Measurements from ENCODE around the gene PIGH.
"Not testable (repeated sequence)": the region's sequence is repeated elsewhere in the genome, so short reads cannot be mapped to it uniquely, and the experiment has no call there.

The PIGH gene

GRCh38 chr14:67610491-67610890 is 10.4 kb upstream of the PIGH start:
- H3K4me3 ChIP-seq (ENCODE audit: insufficient read depth, low read depth, low read length): no peak overlapping the region
- 67 to 88% methylated on average over 1 of the region's 1 CpG for WGBS, 2 experiments
- H3K4me1 ChIP-seq (ENCODE audit: control insufficient read depth, insufficient read depth, low read length): peaks cover 11% of the 10 kb centered on the region
- H3K9me3 ChIP-seq (ENCODE audit: control insufficient read depth, low read length): no peaks in the 10 kb centered on the region
- no peak overlapping the region for H3K27ac ChIP-seq (ENCODE audit: insufficient read depth, low read depth, low read length, poor library complexity, severe bottlenecking)
- H3K36me3 ChIP-seq (ENCODE audit: control insufficient read depth, insufficient read depth, low read length): no peaks in the 10 kb centered on the region
- peaks cover 24% of the 10 kb centered on the region for H3K27me3 ChIP-seq (ENCODE audit: control insufficient read depth, insufficient read depth, low read length, poor library complexity, severe bottlenecking)

GRCh38 chr14:67609642-67610310 is 9.7 kb upstream of the PIGH start:
- no peaks in the 10 kb centered on the region for H3K36me3 ChIP-seq (ENCODE audit: control insufficient read depth, insufficient read depth, low read length)
- no peaks in the 10 kb centered on the region for H3K9me3 ChIP-seq (ENCODE audit: control insufficient read depth, low read length)
- peaks cover 23% of the 10 kb centered on the region for H3K27me3 ChIP-seq (ENCODE audit: control insufficient read depth, insufficient read depth, low read length, poor library complexity, severe bottlenecking)
- H3K4me3 ChIP-seq (ENCODE audit: insufficient read depth, low read depth, low read length): no peak overlapping the region
- 65 to 70% methylated on average over 10 of the region's 10 CpGs for WGBS, 2 experiments
- H3K27ac ChIP-seq (ENCODE audit: insufficient read depth, low read depth, low read length, poor library complexity, severe bottlenecking): no peak overlapping the region
- H3K4me1 ChIP-seq (ENCODE audit: control insufficient read depth, insufficient read depth, low read length): peaks cover 11% of the 10 kb centered on the region

- WGBS, 2 experiments: 71 to 74% methylated on average over 5 of the region's 5 CpGs
- Histone ChIP-seq H3K4me3 (ENCODE audit: insufficient read depth, low read depth, low read length) (no peak overlapping the region), H3K27ac (ENCODE audit: insufficient read depth, low read depth, low read length, poor library complexity, severe bottlenecking) (no peak overlapping the region), H3K27me3 (ENCODE audit: control insufficient read depth, insufficient read depth, low read length, poor library complexity, severe bottlenecking) (peaks cover 33% of the 10 kb centered on the region), H3K9me3 (ENCODE audit: control insufficient read depth, low read length) (no peaks in the 10 kb centered on the region), H3K4me1 (ENCODE audit: control insufficient read depth, insufficient read depth, low read length) (peaks cover 11% of the 10 kb centered on the region), H3K36me3 (ENCODE audit: control insufficient read depth, insufficient read depth, low read length) (no peaks in the 10 kb centered on the region)
Measured at GRCh38 chr14:67607646-67608045, 7.6 kb upstream of the PIGH start.

GRCh38 chr14:67602995-67603545 is 3.0 kb upstream of the PIGH start:
- 70 to 72% methylated on average over 5 of the region's 5 CpGs for WGBS, 2 experiments
- Histone ChIP-seq H3K4me1 (ENCODE audit: control insufficient read depth, insufficient read depth, low read length) (peaks cover 4% of the 10 kb centered on the region), H3K4me3 (ENCODE audit: insufficient read depth, low read depth, low read length) (no peak overlapping the region), H3K36me3 (ENCODE audit: control insufficient read depth, insufficient read depth, low read length) (no peaks in the 10 kb centered on the region), H3K9me3 (ENCODE audit: control insufficient read depth, low read length) (no peaks in the 10 kb centered on the region), H3K27me3 (ENCODE audit: control insufficient read depth, insufficient read depth, low read length, poor library complexity, severe bottlenecking) (peaks cover 37% of the 10 kb centered on the region), H3K27ac (ENCODE audit: insufficient read depth, low read depth, low read length, poor library complexity, severe bottlenecking) (no peak overlapping the region)

GRCh38 chr14:67602076-67602475 is 2.0 kb upstream of the PIGH start:
- no peaks in the 10 kb centered on the region for H3K9me3 ChIP-seq (ENCODE audit: control insufficient read depth, low read length)
- H3K27me3 ChIP-seq (ENCODE audit: control insufficient read depth, insufficient read depth, low read length, poor library complexity, severe bottlenecking): peaks cover 37% of the 10 kb centered on the region
- H3K4me3 ChIP-seq (ENCODE audit: insufficient read depth, low read depth, low read length): no peak overlapping the region
- H3K36me3 ChIP-seq (ENCODE audit: control insufficient read depth, insufficient read depth, low read length): no peaks in the 10 kb centered on the region
- 56 to 65% methylated on average over 6 of the region's 7 CpGs for WGBS, 2 experiments
- no peak overlapping the region for H3K27ac ChIP-seq (ENCODE audit: insufficient read depth, low read depth, low read length, poor library complexity, severe bottlenecking)
- peaks cover 4% of the 10 kb centered on the region for H3K4me1 ChIP-seq (ENCODE audit: control insufficient read depth, insufficient read depth, low read length)

- Histone ChIP-seq H3K4me3 (ENCODE audit: insufficient read depth, low read depth, low read length) (peak overlapping the region; percentile 69), H3K27me3 (ENCODE audit: control insufficient read depth, insufficient read depth, low read length, poor library complexity, severe bottlenecking) (peaks cover 24% of the 10 kb centered on the region)
- not testable (repeated sequence) for H3K36me3 ChIP-seq (ENCODE audit: control insufficient read depth, insufficient read depth, low read length); H3K4me1 ChIP-seq (ENCODE audit: control insufficient read depth, insufficient read depth, low read length); H3K9me3 ChIP-seq (ENCODE audit: control insufficient read depth, low read length); H3K27ac ChIP-seq (ENCODE audit: insufficient read depth, low read depth, low read length, poor library complexity, severe bottlenecking)
- 91 to 92% methylated on average over 21 of the region's 21 CpGs for WGBS, 2 experiments
Measured at GRCh38 chr14:67600562-67600974, 500 bp upstream of the PIGH start.

- peaks cover 10% of the 10 kb centered on the region for H3K27me3 ChIP-seq (ENCODE audit: control insufficient read depth, insufficient read depth, low read length, poor library complexity, severe bottlenecking)
- H3K36me3 ChIP-seq (ENCODE audit: control insufficient read depth, insufficient read depth, low read length): no peaks in the 10 kb centered on the region
- H3K4me3 ChIP-seq (ENCODE audit: insufficient read depth, low read depth, low read length): no peak overlapping the region
- 94 to 96% methylated on average over 2 of the region's 2 CpGs for WGBS, 2 experiments
- peaks cover 4% of the 10 kb centered on the region for H3K4me1 ChIP-seq (ENCODE audit: control insufficient read depth, insufficient read depth, low read length)
- no peak overlapping the region for H3K27ac ChIP-seq (ENCODE audit: insufficient read depth, low read depth, low read length, poor library complexity, severe bottlenecking)
- no peaks in the 10 kb centered on the region for H3K9me3 ChIP-seq (ENCODE audit: control insufficient read depth, low read length)
Measured at GRCh38 chr14:67595392-67595791, 4.7 kb downstream of the PIGH start.

GRCh38 chr14:67593650-67594049 is 6.4 kb downstream of the PIGH start:
- H3K36me3 ChIP-seq (ENCODE audit: control insufficient read depth, insufficient read depth, low read length); H3K4me3 ChIP-seq (ENCODE audit: insufficient read depth, low read depth, low read length); H3K4me1 ChIP-seq (ENCODE audit: control insufficient read depth, insufficient read depth, low read length); H3K27me3 ChIP-seq (ENCODE audit: control insufficient read depth, insufficient read depth, low read length, poor library complexity, severe bottlenecking); H3K9me3 ChIP-seq (ENCODE audit: control insufficient read depth, low read length); H3K27ac ChIP-seq (ENCODE audit: insufficient read depth, low read depth, low read length, poor library complexity, severe bottlenecking): not testable (repeated sequence)
- 0% methylated on average over 1 of the region's 1 CpG; no CpG with 5 or more reads in 1 of the 2 experiments for WGBS, 2 experiments

- no peak overlapping the region for H3K27ac ChIP-seq (ENCODE audit: insufficient read depth, low read depth, low read length, poor library complexity, severe bottlenecking)
Measured at GRCh38 chr14:67589204-67589770, 10.8 kb downstream of the PIGH start.

GRCh38 chr14:67586369-67586768 is 13.7 kb downstream of the PIGH start:
- Histone ChIP-seq H3K27ac (ENCODE audit: insufficient read depth, low read depth, low read length, poor library complexity, severe bottlenecking) (no peak overlapping the region), H3K27me3 (ENCODE audit: control insufficient read depth, insufficient read depth, low read length, poor library complexity, severe bottlenecking) (no peaks in the 10 kb centered on the region), H3K4me1 (ENCODE audit: control insufficient read depth, insufficient read depth, low read length) (no peaks in the 10 kb centered on the region), H3K36me3 (ENCODE audit: control insufficient read depth, insufficient read depth, low read length) (no peaks in the 10 kb centered on the region), H3K4me3 (ENCODE audit: insufficient read depth, low read depth, low read length) (no peak overlapping the region), H3K9me3 (ENCODE audit: control insufficient read depth, low read length) (no peaks in the 10 kb centered on the region)
- WGBS, 2 experiments: 87 to 92% methylated on average over 4 of the region's 4 CpGs

More at GRCh38 chr14:67589204-67589770, 10.8 kb downstream of the PIGH start:
- H3K4me3 ChIP-seq (ENCODE audit: insufficient read depth, low read depth, low read length): no peak overlapping the region
- no peaks in the 10 kb centered on the region for H3K36me3 ChIP-seq (ENCODE audit: control insufficient read depth, insufficient read depth, low read length)
- H3K27me3 ChIP-seq (ENCODE audit: control insufficient read depth, insufficient read depth, low read length, poor library complexity, severe bottlenecking): no peaks in the 10 kb centered on the region
- H3K4me1 ChIP-seq (ENCODE audit: control insufficient read depth, insufficient read depth, low read length): no peaks in the 10 kb centered on the region
- WGBS, 2 experiments: 94 to 100% methylated on average over 2 of the region's 2 CpGs
- H3K9me3 ChIP-seq (ENCODE audit: control insufficient read depth, low read length): no peaks in the 10 kb centered on the region

Measured in ectodermal cell (in vitro differentiated cells).